GM04504 (cell line): Measurements from ENCODE around the gene NUPR2.
"Not testable (repeated sequence)": the region's sequence is repeated elsewhere in the genome, so short reads cannot be mapped to it uniquely, and the experiment has no call there.

Experiments used
- DNase-seq: peaks from one replicate; pipeline ENCODE4 v3.0.0-alpha.2; 2012; ENCODE audit warnings: low read depth

The NUPR2 gene

DNA sequence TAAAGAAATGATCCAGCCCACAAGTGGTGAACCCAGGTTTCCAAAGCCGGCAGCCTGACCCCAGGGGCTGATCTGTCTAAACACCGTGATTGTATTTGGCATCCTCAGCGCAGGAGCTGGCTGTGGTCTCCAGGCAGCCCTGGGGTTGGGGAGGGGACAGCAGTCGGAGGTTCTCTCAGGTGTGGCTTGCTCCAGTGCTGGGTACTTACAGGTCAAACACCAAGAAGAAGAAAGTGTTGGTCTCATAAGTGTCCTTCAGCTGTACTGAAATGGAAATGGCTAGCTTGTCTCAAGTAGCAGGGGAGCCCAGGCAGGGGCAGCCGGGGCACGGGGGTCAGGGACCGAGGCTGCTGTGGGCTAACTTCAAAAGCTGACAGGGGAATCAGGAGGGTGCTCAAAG, 29.5 kb downstream of the NUPR2 start:
- no peak for DNase-seq

DNA sequence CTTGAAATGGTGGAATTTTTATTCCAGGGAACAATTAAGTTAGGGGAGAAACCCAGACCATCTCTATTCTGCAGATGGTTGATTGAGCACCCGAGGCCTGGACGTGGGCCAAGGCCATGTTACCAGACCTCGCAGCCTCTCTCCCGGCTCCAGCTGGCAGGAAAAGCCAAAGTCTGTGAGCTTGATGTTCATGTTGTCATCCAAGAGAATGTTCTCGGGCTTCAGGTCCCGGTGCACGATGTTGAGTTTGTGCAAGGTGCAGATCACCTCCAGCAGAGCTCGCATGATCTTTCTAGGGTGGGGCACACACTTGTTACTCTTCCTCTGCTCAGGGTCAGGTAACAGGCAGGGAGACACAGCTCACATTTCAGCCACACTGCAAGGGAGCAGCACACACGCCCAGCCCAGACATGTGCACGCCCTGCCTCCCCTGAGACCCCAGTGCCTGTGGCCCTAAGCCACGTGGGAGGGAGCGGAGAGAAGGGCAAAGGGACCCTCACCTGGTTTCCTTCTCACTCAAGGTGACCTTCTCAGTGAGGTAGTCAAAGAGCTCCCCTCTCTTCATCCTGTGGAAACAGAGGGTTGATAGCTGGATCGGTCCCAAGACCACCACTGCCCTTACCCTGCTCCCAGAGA, 32.9 kb downstream of the NUPR2 start:
- DNase-seq: no peak

DNA sequence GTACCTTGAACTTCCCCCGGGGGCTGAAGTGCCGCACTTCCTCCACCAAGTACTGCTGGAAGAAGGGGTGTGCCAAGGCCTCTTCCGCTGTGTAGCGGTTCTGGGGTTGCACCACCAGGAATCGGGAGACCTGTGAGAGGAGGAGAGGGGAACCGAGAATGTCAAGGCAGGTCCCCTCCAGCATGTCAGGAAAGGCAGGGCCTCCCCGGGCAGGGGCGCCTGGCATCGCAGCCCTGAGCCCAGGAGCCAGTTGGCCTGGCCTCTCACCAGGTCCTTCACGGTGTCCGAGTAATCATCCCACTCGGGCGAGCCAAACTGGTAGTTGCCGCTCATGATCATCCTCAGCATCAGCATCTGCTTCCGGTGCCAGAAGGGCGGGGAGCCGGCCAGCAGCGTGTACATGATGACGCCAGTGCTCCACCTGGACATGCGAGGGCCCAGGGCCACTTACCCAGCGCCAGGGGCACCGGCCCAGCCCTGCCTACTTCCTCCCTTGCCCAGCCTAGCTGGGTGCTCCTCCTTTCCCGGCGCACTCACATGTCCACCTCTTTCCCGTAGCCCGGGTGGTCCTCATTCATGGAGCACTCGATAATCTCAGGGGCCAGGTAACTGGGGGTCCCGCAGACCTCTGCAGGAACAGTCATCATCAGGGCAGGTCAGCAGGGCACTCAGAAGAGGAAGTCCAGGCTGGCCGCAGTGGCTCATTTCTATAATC, 34.4 kb downstream of the NUPR2 start:
- no peak for DNase-seq

DNA sequence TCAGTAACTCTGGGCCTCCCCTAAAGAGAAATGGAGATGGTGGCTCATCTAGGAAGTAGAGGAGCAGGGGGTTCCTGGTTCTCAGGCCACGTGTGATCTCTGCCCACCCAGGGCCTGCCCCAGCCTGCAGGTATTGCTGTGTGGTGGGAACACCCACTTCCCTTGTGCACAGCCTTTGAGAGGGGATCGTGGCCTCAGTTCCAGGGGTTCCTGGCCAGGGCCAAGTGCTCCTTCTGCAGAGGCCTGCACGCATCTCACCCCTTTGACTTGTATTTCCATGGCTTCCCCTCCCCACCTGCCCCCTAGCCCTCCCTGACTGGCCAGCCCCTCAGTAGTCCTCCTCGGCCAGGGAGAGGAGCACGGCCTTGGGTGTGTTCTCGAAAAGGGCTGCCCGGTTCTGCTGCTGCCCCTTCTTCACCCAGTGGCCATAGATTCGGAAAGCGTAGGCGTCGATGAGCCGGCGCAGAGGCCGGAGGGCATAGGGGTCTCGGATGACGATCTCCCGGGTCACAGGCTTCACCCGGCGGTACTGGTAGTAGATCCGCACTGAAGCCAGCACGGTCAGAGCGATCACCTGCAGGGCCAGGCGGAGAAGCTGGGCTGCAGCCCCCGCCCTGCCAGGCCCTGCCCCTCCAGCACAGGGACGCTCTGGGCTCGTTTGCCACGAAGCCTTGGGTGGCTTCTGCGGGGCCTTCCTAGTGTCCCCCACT, 35.3 kb downstream of the NUPR2 start:
- not testable (repeated sequence) for DNase-seq

- DNase-seq: no peak
Observed at GRCh38 chr7:56079450-56080185, 36.6 kb downstream of the NUPR2 start.

- DNase-seq: no peak
Observed at GRCh38 chr7:56078196-56078595, 38.0 kb downstream of the NUPR2 start.

DNA sequence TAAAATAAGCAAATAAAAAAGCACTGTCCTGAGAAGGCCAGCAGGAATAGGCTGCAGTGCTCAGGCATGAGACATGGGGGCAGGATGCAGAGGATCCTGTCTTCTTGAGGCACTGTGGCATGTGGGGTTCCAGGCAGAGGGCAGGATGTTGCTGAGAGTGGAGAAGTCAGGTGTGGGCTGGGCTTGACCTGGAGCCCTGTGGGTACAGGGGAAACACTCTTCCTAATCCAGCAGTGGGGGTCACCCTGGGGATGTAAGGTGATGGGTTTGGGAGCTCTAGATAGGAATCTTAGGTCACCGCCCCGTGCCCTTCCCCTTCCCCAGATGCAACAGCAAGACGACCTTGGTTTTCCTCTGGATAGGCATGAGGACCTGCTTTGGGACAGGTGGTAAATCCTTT, 38.5 kb downstream of the NUPR2 start:
- DNase-seq: no peak

- DNase-seq: no peak
Observed at GRCh38 chr7:56074371-56074791, 41.8 kb downstream of the NUPR2 start.

- DNase-seq: not testable (repeated sequence)
Observed at GRCh38 chr7:56066376-56066775, 49.8 kb downstream of the NUPR2 start.
